ENCODE results near the gene LAMA3. TPM values are rescaled to one million over a fixed set of nuclear protein-coding genes. Genes with fewer than 3 reads are reported as not detected.

The LAMA3 gene
- total and polyA plus RNA-seq, 2 experiments from 2014 or later: 3.9 to 4.9 TPM

DNA sequence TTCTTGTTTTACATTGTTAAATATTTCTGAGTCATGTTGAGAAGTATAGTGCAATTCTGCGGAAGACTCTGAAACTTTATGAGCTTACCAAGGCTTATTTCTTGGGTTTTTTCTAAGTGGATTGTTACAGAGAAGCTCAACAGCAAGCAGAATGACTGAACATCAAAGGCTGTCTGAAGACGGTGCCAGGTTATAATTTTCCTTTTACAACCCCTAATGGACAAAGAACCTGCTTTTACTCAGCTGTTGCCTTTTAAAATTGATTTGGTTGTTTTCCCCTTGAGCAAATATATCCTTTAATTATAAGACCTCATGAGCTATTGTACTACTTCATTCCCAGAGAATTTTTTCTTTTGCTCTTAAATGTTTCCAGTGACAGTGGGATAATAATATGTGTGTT lies 41.6 kb downstream of the LAMA3 start (continued):
- TF ChIP-seq, protein P1, sequence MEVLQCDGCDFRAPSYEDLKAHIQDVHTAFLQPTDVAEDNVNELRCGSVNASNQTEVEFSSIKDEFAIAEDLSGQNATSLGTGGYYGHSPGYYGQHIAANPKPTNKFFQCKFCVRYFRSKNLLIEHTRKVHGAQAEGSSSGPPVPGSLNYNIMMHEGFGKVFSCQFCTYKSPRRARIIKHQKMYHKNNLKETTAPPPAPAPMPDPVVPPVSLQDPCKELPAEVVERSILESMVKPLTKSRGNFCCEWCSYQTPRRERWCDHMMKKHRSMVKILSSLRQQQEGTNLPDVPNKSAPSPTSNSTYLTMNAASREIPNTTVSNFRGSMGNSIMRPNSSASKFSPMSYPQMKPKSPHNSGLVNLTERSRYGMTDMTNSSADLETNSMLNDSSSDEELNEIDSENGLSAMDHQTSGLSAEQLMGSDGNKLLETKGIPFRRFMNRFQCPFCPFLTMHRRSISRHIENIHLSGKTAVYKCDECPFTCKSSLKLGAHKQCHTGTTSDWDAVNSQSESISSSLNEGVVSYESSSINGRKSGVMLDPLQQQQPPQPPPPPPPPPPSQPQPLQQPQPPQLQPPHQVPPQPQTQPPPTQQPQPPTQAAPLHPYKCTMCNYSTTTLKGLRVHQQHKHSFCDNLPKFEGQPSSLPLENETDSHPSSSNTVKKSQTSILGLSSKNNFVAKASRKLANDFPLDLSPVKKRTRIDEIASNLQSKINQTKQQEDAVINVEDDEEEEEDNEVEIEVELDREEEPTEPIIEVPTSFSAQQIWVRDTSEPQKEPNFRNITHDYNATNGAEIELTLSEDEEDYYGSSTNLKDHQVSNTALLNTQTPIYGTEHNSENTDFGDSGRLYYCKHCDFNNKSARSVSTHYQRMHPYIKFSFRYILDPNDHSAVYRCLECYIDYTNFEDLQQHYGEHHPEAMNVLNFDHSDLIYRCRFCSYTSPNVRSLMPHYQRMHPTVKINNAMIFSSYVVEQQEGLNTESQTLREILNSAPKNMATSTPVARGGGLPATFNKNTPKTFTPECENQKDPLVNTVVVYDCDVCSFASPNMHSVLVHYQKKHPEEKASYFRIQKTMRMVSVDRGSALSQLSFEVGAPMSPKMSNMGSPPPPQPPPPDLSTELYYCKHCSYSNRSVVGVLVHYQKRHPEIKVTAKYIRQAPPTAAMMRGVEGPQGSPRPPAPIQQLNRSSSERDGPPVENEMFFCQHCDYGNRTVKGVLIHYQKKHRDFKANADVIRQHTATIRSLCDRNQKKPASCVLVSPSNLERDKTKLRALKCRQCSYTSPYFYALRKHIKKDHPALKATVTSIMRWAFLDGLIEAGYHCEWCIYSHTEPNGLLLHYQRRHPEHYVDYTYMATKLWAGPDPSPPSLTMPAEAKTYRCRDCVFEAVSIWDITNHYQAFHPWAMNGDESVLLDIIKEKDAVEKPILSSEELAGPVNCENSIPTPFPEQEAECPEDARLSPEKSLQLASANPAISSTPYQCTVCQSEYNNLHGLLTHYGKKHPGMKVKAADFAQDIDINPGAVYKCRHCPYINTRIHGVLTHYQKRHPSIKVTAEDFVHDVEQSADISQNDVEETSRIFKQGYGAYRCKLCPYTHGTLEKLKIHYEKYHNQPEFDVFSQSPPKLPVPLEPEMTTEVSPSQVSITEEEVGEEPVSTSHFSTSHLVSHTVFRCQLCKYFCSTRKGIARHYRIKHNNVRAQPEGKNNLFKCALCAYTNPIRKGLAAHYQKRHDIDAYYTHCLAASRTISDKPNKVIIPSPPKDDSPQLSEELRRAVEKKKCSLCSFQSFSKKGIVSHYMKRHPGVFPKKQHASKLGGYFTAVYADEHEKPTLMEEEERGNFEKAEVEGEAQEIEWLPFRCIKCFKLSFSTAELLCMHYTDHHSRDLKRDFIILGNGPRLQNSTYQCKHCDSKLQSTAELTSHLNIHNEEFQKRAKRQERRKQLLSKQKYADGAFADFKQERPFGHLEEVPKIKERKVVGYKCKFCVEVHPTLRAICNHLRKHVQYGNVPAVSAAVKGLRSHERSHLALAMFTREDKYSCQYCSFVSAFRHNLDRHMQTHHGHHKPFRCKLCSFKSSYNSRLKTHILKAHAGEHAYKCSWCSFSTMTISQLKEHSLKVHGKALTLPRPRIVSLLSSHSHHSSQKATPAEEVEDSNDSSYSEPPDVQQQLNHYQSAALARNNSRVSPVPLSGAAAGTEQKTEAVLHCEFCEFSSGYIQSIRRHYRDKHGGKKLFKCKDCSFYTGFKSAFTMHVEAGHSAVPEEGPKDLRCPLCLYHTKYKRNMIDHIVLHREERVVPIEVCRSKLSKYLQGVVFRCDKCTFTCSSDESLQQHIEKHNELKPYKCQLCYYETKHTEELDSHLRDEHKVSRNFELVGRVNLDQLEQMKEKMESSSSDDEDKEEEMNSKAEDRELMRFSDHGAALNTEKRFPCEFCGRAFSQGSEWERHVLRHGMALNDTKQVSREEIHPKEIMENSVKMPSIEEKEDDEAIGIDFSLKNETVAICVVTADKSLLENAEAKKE (CRISPR knock-in tag; IDR thresholded peaks at IDR 0.05): no peak

DNA sequence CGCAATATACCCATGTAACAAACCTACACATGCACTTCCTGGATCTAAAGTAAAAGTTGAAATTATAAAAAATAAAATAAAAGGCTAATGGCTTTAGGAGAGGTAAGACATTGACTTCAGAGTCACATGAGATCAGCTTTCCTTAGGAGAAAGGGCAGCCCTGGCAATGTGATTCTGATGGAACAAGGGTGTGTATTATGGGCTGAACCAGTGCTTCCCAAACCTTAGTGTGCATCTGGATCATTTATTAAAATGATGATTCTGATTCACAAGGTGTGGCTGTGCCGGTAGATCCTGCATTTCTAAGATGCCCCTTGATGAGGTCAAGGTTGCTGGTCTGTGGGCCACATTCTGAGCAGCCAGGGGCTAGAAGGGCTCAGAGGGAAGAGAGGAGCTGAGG lies 42.6 kb downstream of the LAMA3 start:
- no peak for ATAC-seq
- no peaks in the 10 kb centered on the region for H3K36me3 Mint-ChIP-seq (ENCODE audit: low read depth)

More for the DNA sequence above, 42.6 kb downstream of the LAMA3 start:
- peaks cover 4% of the 10 kb centered on the region; the same call in 1 of the 2 replicates for H3K9me2 ChIP-seq (ENCODE audit: insufficient read depth)
- H3K4me1 ChIP-seq (ENCODE audit: insufficient read depth): no peaks in the 10 kb centered on the region
- H3K4me2 ChIP-seq: no peak overlapping the region
- no peak overlapping the region for H3K27ac ChIP-seq (ENCODE audit: low read depth)
- no peaks in the 10 kb centered on the region for H4K20me1 ChIP-seq (replicated peaks; ENCODE audit: insufficient read depth)
- Mint-ChIP-seq H3K27ac (no peak overlapping the region), H3K4me3 (no peak overlapping the region), H3K9me3 (no peaks in the 10 kb centered on the region), H3K27me3 (ENCODE audit: insufficient read depth, low read depth, poor library complexity) (peaks cover 3% of the 10 kb centered on the region), H3K4me1 (no peaks in the 10 kb centered on the region; the same call in 2 of the 3 replicates)
- H3K36me3 ChIP-seq (ENCODE audit: insufficient read depth): no peaks in the 10 kb centered on the region
- no peak overlapping the region for H2AFZ ChIP-seq
- H3F3A ChIP-seq (replicated peaks; ENCODE audit: low read depth): no peaks in the 10 kb centered on the region
- H3K79me2 ChIP-seq (replicated peaks; ENCODE audit: insufficient read depth): no peaks in the 10 kb centered on the region
- TF ChIP-seq CREB1 (CRISPR knock-in tag; IDR thresholded peaks at IDR 0.05; ENCODE audit: low read depth): no peak
- TF ChIP-seq, protein P2, sequence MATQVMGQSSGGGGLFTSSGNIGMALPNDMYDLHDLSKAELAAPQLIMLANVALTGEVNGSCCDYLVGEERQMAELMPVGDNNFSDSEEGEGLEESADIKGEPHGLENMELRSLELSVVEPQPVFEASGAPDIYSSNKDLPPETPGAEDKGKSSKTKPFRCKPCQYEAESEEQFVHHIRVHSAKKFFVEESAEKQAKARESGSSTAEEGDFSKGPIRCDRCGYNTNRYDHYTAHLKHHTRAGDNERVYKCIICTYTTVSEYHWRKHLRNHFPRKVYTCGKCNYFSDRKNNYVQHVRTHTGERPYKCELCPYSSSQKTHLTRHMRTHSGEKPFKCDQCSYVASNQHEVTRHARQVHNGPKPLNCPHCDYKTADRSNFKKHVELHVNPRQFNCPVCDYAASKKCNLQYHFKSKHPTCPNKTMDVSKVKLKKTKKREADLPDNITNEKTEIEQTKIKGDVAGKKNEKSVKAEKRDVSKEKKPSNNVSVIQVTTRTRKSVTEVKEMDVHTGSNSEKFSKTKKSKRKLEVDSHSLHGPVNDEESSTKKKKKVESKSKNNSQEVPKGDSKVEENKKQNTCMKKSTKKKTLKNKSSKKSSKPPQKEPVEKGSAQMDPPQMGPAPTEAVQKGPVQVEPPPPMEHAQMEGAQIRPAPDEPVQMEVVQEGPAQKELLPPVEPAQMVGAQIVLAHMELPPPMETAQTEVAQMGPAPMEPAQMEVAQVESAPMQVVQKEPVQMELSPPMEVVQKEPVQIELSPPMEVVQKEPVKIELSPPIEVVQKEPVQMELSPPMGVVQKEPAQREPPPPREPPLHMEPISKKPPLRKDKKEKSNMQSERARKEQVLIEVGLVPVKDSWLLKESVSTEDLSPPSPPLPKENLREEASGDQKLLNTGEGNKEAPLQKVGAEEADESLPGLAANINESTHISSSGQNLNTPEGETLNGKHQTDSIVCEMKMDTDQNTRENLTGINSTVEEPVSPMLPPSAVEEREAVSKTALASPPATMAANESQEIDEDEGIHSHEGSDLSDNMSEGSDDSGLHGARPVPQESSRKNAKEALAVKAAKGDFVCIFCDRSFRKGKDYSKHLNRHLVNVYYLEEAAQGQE (IDR thresholded peaks at IDR 0.05; ENCODE audit: unreplicated experiment): no peak
- no peak for TF ChIP-seq STAT1 (IDR thresholded peaks at IDR 0.05; ENCODE audit: unreplicated experiment)
- no peak for TF ChIP-seq JUNB (IDR thresholded peaks at IDR 0.05; ENCODE audit: unreplicated experiment)
- TF ChIP-seq, protein P3, sequence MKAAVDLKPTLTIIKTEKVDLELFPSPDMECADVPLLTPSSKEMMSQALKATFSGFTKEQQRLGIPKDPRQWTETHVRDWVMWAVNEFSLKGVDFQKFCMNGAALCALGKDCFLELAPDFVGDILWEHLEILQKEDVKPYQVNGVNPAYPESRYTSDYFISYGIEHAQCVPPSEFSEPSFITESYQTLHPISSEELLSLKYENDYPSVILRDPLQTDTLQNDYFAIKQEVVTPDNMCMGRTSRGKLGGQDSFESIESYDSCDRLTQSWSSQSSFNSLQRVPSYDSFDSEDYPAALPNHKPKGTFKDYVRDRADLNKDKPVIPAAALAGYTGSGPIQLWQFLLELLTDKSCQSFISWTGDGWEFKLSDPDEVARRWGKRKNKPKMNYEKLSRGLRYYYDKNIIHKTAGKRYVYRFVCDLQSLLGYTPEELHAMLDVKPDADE (IDR thresholded peaks at IDR 0.05): no peak
- no peak for TF ChIP-seq EZH2 (IDR thresholded peaks at IDR 0.05; ENCODE audit: low read depth, unreplicated experiment)
- no peak for TF ChIP-seq ZNF114 (CRISPR knock-in tag; IDR thresholded peaks at IDR 0.05)
- TF ChIP-seq, protein P4, sequence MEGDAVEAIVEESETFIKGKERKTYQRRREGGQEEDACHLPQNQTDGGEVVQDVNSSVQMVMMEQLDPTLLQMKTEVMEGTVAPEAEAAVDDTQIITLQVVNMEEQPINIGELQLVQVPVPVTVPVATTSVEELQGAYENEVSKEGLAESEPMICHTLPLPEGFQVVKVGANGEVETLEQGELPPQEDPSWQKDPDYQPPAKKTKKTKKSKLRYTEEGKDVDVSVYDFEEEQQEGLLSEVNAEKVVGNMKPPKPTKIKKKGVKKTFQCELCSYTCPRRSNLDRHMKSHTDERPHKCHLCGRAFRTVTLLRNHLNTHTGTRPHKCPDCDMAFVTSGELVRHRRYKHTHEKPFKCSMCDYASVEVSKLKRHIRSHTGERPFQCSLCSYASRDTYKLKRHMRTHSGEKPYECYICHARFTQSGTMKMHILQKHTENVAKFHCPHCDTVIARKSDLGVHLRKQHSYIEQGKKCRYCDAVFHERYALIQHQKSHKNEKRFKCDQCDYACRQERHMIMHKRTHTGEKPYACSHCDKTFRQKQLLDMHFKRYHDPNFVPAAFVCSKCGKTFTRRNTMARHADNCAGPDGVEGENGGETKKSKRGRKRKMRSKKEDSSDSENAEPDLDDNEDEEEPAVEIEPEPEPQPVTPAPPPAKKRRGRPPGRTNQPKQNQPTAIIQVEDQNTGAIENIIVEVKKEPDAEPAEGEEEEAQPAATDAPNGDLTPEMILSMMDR (conservative IDR thresholded peaks at IDR 0.05; ENCODE audit: low read depth in 2 of 2): no peak
- no peak for TF ChIP-seq ZNF331 (CRISPR knock-in tag; IDR thresholded peaks at IDR 0.05; ENCODE audit: low read depth)
- no peak for TF ChIP-seq EZH2phosphoT487 (IDR thresholded peaks at IDR 0.05; ENCODE audit: unreplicated experiment)
- H3K27me3 ChIP-seq (ENCODE audit: insufficient read depth): no peaks in the 10 kb centered on the region
- no peak for DNase-seq (ENCODE audit: low spot score)
- no peak overlapping the region for H3K4me3 ChIP-seq
